HUES64 (cell line): ENCODE results near the gene ST8SIA1.

Experiments used
- H3K27ac ChIP-seq: 2 replicates; pipeline ENCODE4 v1.7.0; 2013; ENCODE audit warnings: low read depth, low read length, inconsistent platforms
- H3K27me3 ChIP-seq: 2 replicates; pipeline ENCODE4 v1.6.1; 2013; ENCODE audit warnings: mild to moderate bottlenecking, low read length; ENCODE audit not compliant: insufficient read depth
- H3K36me3 ChIP-seq: 2 replicates; pipeline ENCODE4 v1.6.1; 2013; ENCODE audit warnings: mild to moderate bottlenecking, low read length; ENCODE audit not compliant: insufficient read depth
- H3K4me1 ChIP-seq: 2 replicates; pipeline ENCODE4 v1.6.1; 2013; ENCODE audit warnings: mild to moderate bottlenecking, low read length, moderate library complexity; ENCODE audit not compliant: insufficient read depth
- H3K4me3 ChIP-seq: 2 replicates; pipeline ENCODE4 v1.5.1; 2013; ENCODE audit warnings: mild to moderate bottlenecking, low read length, moderate library complexity
- H3K9ac ChIP-seq: 2 replicates; pipeline ENCODE4 v1.6.1; 2013; ENCODE audit warnings: mild to moderate bottlenecking, low read depth, low read length
- H3K9me3 ChIP-seq: 2 replicates; pipeline ENCODE4 v1.6.1; 2013; ENCODE audit warnings: low read depth, low read length; ENCODE audit not compliant: insufficient read depth
- whole genome bisulfite sequencing: fragments of 150-250, 120-280 bp; methylation state at CpG from one replicate; pipeline ENCODE4 v1.1.7; 2013; ENCODE audit warnings: missing lambda C conversion rate; 5-methylcytosine and 5-hydroxymethylcytosine counted together

ST8SIA1 gene

GRCh38 chr12:22355011-22355580 is 20.6 kb upstream of the ST8SIA1 start:
- no peak overlapping the region for H3K27ac ChIP-seq
- no peak overlapping the region for H3K9ac ChIP-seq
- H3K4me3 ChIP-seq: no peak overlapping the region
- no peaks in the 10 kb centered on the region for H3K36me3 ChIP-seq
- no peaks in the 10 kb centered on the region for H3K27me3 ChIP-seq
- no peaks in the 10 kb centered on the region for H3K9me3 ChIP-seq
- no peaks in the 10 kb centered on the region for H3K4me1 ChIP-seq
- 88% methylated on average over 5 of the region's 5 CpGs for WGBS

DNA sequence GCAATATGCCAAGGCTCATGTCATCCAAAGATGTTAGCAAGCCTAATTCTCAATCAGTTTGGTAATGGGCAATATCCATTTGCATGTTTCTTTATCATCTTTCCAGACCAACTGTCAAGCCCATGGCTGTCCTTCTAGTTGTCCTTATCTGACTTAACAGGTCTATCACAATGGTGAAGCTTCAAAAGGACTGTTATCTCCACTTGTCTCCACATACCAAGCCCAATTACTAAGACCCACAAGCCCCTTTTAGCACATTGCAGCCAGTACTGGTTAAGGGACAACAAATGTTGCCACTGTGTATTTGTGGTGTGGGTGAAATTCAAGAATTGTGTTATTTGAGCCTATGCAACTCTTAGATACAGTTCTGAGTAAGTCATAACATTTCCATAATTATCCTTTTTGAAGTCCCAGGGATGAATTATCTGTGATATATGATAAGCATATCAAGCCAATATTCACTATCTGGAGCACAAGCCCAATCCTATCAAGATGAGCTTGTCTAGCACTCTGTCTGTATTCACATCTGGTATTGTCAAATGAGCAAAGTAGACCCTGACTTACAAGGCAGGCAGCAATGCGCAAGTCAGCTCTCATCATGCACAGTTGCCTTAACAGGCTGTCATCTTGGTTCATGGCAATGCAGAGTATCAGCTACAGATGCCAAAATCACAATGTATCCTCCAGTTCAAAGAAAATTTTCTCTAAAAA is 19.3 kb upstream of the ST8SIA1 start:
- 94% methylated on average over 1 of the region's 1 CpG for WGBS
- H3K4me1 ChIP-seq: no peaks in the 10 kb centered on the region

DNA sequence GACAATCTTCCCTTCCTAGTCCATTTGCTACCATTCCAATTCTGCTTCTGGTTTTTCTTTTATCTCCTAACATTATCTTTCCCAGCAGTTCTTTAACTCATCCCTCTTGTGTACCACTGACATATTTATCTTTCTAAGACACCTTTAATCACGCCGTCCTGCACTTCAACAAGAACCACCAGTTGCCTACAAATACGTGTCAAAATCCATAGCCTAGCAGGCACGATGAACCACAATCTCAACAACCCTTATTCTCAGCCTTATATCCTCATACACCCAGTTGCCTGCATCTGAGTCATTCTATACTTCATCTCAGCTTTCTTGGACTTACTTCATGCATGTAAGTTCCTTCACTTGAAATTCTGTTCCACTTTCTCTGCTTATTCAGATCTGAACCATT is 16.4 kb upstream of the ST8SIA1 start:
- no peak overlapping the region for H3K27ac ChIP-seq
- no peak overlapping the region for H3K9ac ChIP-seq
- 83% methylated on average over 4 of the region's 4 CpGs for WGBS
- no peaks in the 10 kb centered on the region for H3K4me1 ChIP-seq
- no peaks in the 10 kb centered on the region for H3K9me3 ChIP-seq
- H3K27me3 ChIP-seq: no peaks in the 10 kb centered on the region
- H3K4me3 ChIP-seq: no peak overlapping the region
- no peaks in the 10 kb centered on the region for H3K36me3 ChIP-seq

More for the DNA sequence above, 19.3 kb upstream of the ST8SIA1 start:
- Histone ChIP-seq H3K27ac (no peak overlapping the region), H3K27me3 (no peaks in the 10 kb centered on the region), H3K9me3 (no peaks in the 10 kb centered on the region), H3K36me3 (no peaks in the 10 kb centered on the region), H3K9ac (no peak overlapping the region), H3K4me3 (no peak overlapping the region)

DNA sequence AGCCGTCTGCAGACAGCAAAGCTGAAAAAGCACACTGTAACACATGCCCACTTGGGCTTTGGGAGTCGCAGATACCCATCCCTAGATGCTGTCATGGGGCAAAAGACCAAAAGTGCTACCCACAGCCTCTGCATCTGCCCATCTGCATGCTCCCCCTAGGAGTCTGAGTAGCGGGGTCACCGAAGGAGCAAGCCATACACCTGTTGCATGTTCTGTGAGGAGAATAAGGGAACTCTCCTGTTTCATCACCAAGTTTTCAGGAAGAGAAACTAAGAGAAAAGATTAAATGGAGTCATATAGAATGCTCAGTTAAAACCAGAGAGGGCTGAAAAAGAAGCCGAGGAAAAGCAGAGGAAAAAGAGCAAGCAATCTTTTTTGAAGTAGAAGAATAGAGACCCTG is 13.7 kb upstream of the ST8SIA1 start:
- no peaks in the 10 kb centered on the region for H3K4me1 ChIP-seq
- no peak overlapping the region for H3K4me3 ChIP-seq
- no peaks in the 10 kb centered on the region for H3K36me3 ChIP-seq
- no peaks in the 10 kb centered on the region for H3K9me3 ChIP-seq
- no peaks in the 10 kb centered on the region for H3K27me3 ChIP-seq
- no peak overlapping the region for H3K9ac ChIP-seq
- WGBS: 91% methylated on average over 5 of the region's 5 CpGs
- no peak overlapping the region for H3K27ac ChIP-seq

DNA sequence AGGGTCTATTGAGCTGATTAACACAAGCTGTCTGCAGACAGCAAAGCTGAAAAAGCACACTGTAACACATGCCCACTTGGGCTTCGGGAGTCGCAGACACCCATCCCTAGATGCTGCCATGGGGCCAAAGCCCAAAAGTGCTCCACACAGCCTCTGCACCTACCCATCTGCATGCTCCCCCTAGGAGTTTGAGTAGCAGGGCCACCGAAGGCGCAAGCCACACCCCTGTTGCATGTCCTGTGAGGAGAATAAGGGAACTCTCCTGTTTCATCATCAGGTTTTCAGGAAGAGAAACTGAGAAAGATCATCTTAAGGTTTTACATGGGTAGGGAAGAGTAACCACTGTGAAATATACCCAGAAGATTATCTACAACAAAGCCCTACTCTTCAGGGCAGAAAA is 5.6 kb upstream of the ST8SIA1 start:
- Histone ChIP-seq H3K9me3 (no peaks in the 10 kb centered on the region), H3K4me3 (no peak overlapping the region), H3K4me1 (no peaks in the 10 kb centered on the region), H3K36me3 (no peaks in the 10 kb centered on the region), H3K27ac (no peak overlapping the region), H3K9ac (no peak overlapping the region), H3K27me3 (peaks cover 3% of the 10 kb centered on the region; the same call in 1 of the 2 replicates)
- WGBS: 92% methylated on average over 4 of the region's 4 CpGs

- Histone ChIP-seq H3K27me3 (peaks cover 7% of the 10 kb centered on the region), H3K36me3 (no peaks in the 10 kb centered on the region), H3K27ac (no peak overlapping the region), H3K9ac (no peak overlapping the region), H3K4me3 (no peak overlapping the region), H3K4me1 (no peaks in the 10 kb centered on the region), H3K9me3 (no peaks in the 10 kb centered on the region)
- 95% methylated on average over 9 of the region's 9 CpGs for WGBS
Observed at GRCh38 chr12:22339691-22340090, 5.2 kb upstream of the ST8SIA1 start.

DNA sequence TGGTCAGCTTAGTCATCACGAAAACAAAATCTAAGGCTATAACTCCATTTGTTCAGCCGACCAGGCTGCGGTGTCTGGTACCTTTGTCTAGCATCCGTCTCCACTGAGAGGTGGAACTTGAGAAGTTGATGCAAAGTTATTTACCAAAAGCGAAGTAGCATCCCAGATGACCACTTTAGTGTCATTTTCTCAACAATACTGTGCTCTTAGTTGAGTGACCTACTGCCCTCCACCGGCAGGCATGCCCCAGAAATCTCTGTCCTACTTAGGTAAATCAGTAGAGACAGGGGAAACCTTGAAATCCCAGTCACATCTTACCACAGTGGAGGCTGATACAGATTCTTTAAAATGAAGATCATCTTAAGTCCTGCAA is 1.3 kb upstream of the ST8SIA1 start:
- H3K27me3 ChIP-seq: peaks cover 45% of the 10 kb centered on the region
- H3K4me3 ChIP-seq: peak overlapping the region; percentile 65
- no peaks in the 10 kb centered on the region for H3K36me3 ChIP-seq
- no peaks in the 10 kb centered on the region for H3K4me1 ChIP-seq
- peak overlapping the region; percentile 14; the same call in 1 of the 2 replicates for H3K9ac ChIP-seq
- H3K27ac ChIP-seq: no peak overlapping the region
- 4% methylated on average over 6 of the region's 6 CpGs for WGBS
- H3K9me3 ChIP-seq: no peaks in the 10 kb centered on the region

DNA sequence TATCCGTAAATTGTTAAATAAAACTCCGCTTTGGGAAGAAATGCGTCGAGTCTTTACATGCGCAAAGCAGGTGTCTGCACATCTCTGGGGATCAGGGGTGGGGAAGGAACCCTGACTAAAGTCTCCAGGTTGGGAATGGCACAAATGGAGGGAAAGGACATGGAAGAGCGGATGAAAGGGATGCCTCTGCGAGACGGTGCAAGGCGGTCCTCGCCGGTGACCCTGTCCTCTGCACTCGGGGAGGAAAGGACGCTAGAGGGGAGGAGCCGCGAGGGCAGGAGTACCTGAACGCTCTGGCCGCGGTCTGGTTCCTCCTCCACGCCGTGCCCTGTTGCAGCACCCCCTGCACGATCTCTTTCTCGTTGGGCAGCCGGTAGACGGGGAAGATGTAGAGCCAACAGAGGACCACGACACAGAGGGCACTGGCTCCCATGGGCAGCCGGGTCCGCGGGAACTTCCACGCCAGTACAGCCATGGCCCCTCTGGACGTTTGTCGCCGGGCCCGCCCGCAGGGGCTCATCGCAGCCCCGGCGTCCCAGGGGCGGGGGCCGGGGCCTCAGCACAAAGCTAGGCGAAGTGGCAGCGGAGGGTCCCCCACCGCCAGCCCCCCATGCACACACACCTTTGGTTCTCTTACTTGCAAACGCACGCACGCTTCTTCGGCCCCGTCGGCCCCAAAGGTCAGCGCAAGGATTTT is 646 bp downstream of the ST8SIA1 start:
- no peaks in the 10 kb centered on the region for H3K36me3 ChIP-seq
- no peaks in the 10 kb centered on the region for H3K9me3 ChIP-seq
- no peak overlapping the region for H3K27ac ChIP-seq
- H3K27me3 ChIP-seq: peaks cover 45% of the 10 kb centered on the region
- H3K9ac ChIP-seq: no peak overlapping the region; the same call in 1 of the 2 replicates
- H3K4me1 ChIP-seq: no peaks in the 10 kb centered on the region
- WGBS: 7% methylated on average over 49 of the region's 49 CpGs
- peak overlapping the region; percentile 65 for H3K4me3 ChIP-seq

GRCh38 chr12:22333186-22333712 is 1.3 kb downstream of the ST8SIA1 start:
- Histone ChIP-seq H3K27ac (no peak overlapping the region), H3K36me3 (no peaks in the 10 kb centered on the region), H3K27me3 (peaks cover 45% of the 10 kb centered on the region), H3K4me3 (peak overlapping the region; percentile 65), H3K4me1 (no peaks in the 10 kb centered on the region), H3K9ac (no peak overlapping the region), H3K9me3 (no peaks in the 10 kb centered on the region)
- 78% methylated on average over 10 of the region's 10 CpGs for WGBS

- H3K9ac ChIP-seq: no peak overlapping the region
- H3K27me3 ChIP-seq: peaks cover 45% of the 10 kb centered on the region
- H3K36me3 ChIP-seq: no peaks in the 10 kb centered on the region
- H3K9me3 ChIP-seq: no peaks in the 10 kb centered on the region
- H3K27ac ChIP-seq: no peak overlapping the region
- no peak overlapping the region for H3K4me3 ChIP-seq
- H3K4me1 ChIP-seq: no peaks in the 10 kb centered on the region
Observed at GRCh38 chr12:22332202-22332601, 2.3 kb downstream of the ST8SIA1 start.

DNA sequence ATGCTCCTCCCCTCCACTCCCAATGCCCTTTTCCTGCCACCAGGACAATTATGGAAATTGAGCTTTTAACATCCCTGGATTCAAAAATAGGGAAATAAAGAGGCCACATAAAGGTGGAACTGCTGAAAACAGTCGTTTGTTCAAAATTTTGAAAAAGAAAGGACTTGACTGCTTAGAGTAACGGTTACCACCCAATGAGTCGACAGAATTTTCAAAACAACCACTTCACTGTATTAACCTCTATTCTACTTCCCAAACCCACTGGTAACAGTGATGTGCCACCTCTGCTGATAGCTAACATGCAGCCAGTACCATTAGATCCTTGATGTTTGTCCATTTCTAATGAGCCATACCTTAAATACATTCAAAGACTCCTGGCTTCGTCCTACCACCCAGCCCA is 4.9 kb downstream of the ST8SIA1 start:
- no peak overlapping the region for H3K4me3 ChIP-seq
- H3K36me3 ChIP-seq: no peaks in the 10 kb centered on the region
- H3K4me1 ChIP-seq: no peaks in the 10 kb centered on the region
- H3K9ac ChIP-seq: no peak overlapping the region
- H3K27ac ChIP-seq: no peak overlapping the region
- H3K27me3 ChIP-seq: peaks cover 37% of the 10 kb centered on the region
- WGBS: 89% methylated on average over 4 of the region's 4 CpGs
- H3K9me3 ChIP-seq: no peaks in the 10 kb centered on the region
